ENCODE measurements around the gene SCYGR3.

SCYGR3 gene

DNA sequence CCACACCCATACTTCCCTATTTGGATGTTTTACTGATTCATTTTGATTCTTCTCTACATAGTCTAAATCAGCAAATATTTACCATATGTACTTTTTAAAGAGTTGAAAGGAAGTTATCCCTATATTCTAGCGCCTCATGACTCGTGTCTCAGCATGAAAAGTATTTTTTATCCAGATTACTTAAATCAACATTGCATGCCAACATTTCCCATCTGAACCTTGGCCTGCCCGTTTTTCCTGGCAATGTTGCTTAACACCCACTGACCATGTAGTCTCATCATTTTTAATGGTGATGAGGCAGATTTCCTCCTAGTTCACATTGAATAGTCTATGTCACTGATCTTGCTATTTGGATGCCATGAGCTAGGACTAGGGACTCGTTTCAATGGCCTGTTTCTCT, 38.8 kb upstream of the SCYGR3 start:
- TF ChIP-seq CTCF (IDR thresholded peaks at IDR 0.05; ENCODE audit: insufficient read depth, low read depth, low read length, missing control alignments) = no peak
- no peak for DNase-seq (ENCODE audit: low read depth)
- no peak overlapping the region for H3K4me3 ChIP-seq (ENCODE audit: low read depth, low read length)

DNA sequence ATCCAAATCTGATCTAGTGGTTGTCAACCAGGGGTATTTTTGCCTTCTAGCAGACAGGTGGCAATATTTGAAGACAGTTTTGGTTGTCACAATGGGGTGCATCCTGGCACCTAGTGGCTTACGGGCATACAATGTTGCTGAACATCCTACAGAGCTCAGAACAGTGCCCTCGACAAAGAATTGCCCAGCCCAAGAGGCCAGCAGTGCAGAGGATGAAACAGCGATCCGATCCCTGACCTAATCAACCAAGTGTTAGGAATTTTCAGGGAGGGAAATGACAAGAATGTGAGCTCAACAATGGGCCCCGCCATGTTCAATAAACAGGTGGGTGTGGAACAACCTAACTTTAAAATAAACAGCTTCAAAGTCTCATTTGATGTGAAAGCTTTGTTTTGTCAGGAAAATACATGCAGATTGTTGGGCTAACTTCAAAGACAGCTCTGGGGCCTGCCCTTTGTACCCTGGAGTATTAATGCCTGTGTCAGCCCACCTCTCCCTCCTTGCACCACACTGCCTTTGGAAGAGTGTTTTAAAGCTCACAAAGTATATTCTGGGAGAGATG, 29.4 kb upstream of the SCYGR3 start:
- DNase-seq (ENCODE audit: low read depth) = peak; percentile 11
- no peak overlapping the region for H3K4me3 ChIP-seq (ENCODE audit: low read depth, low read length)
- TF ChIP-seq CTCF (IDR thresholded peaks at IDR 0.05; ENCODE audit: insufficient read depth, low read depth, low read length, missing control alignments) = peak; percentile 3

- no peak for TF ChIP-seq CTCF (IDR thresholded peaks at IDR 0.05; ENCODE audit: insufficient read depth, low read depth, low read length, missing control alignments)
- H3K4me3 ChIP-seq (ENCODE audit: low read depth, low read length) = no peak overlapping the region
- no peak for DNase-seq (ENCODE audit: low read depth)
Measured at GRCh38 chr2:227642656-227643055, 28.0 kb upstream of the SCYGR3 start.

GRCh38 chr2:227634201-227634600, 19.6 kb upstream of the SCYGR3 start:
- DNase-seq (ENCODE audit: low read depth) = no peak
- TF ChIP-seq CTCF (IDR thresholded peaks at IDR 0.05; ENCODE audit: insufficient read depth, low read depth, low read length, missing control alignments) = no peak

GRCh38 chr2:227632827-227633226, 18.2 kb upstream of the SCYGR3 start:
- no peak overlapping the region for H3K4me3 ChIP-seq (ENCODE audit: low read depth, low read length)
- no peak for TF ChIP-seq CTCF (IDR thresholded peaks at IDR 0.05; ENCODE audit: insufficient read depth, low read depth, low read length, missing control alignments)
- DNase-seq (ENCODE audit: low read depth) = no peak

More at GRCh38 chr2:227634201-227634600, 19.6 kb upstream of the SCYGR3 start:
- no peak overlapping the region for H3K4me3 ChIP-seq (ENCODE audit: low read depth, low read length)

GRCh38 chr2:227630322-227630721, 15.7 kb upstream of the SCYGR3 start:
- DNase-seq (ENCODE audit: low read depth) = no peak
- H3K4me3 ChIP-seq (ENCODE audit: low read depth, low read length) = no peak overlapping the region
- TF ChIP-seq CTCF (IDR thresholded peaks at IDR 0.05; ENCODE audit: insufficient read depth, low read depth, low read length, missing control alignments) = no peak

DNA sequence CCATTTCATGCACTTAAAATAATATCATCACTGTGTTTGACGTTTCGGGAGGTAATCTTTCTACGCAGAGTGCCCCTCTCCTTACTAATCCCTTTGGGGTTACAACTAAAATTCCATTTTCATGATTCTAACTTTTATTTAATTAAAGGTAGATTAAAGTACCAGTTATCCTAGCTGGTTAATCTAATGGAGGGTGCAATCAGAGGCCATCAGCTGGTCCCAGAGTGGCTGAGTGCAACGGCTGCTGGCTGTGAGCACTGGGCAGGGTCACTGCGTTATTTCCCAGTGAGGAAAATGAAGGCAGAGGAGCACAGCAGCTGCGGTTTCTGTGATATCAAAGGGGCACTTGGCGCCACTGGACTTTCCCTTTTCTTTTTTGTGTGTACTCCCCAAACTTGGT, 14.8 kb upstream of the SCYGR3 start:
- DNase-seq (ENCODE audit: low read depth) = no peak
- TF ChIP-seq CTCF (IDR thresholded peaks at IDR 0.05; ENCODE audit: insufficient read depth, low read depth, low read length, missing control alignments) = no peak
- H3K4me3 ChIP-seq (ENCODE audit: low read depth, low read length) = no peak overlapping the region
